Ishikawa (cell line): ENCODE measurements around the gene MUC5B.

Experiments
- RAD21 ChIP-seq: IDR thresholded peaks from 2 replicates; pipeline ENCODE4 v1.6.1; 2012; ENCODE audit warnings: low read depth
- REST ChIP-seq: IDR thresholded peaks from 2 replicates; pipeline ENCODE4 v1.6.1; 2012; ENCODE audit warnings: low read depth, mild to moderate bottlenecking

- TF ChIP-seq RAD21 (no peak), REST (no peak)
Measured at GRCh38 chr11:1218788-1219445, 3.9 kb upstream of the MUC5B start.
